ES-I3 (cell line): ENCODE data around the gene PEF1.

Experiments used
- H3K36me3 ChIP-seq: 2 replicates; pipeline ENCODE4 v1.6.1; 2013; ENCODE audit warnings: mild to moderate bottlenecking, low read length, control low read depth, moderate library complexity; ENCODE audit not compliant: insufficient read depth
- H3K4me1 ChIP-seq: 2 replicates; pipeline ENCODE4 v1.6.1; 2013; ENCODE audit warnings: mild to moderate bottlenecking, control low read depth, low read length; ENCODE audit not compliant: insufficient read depth
- H3K9ac ChIP-seq: 2 replicates; pipeline ENCODE4 v1.6.1; 2013; ENCODE audit warnings: low read depth, mild to moderate bottlenecking, low read length, moderate library complexity
- H3K9me3 ChIP-seq: 2 replicates; pipeline ENCODE4 v1.6.1; 2013; ENCODE audit warnings: mild to moderate bottlenecking, low read length, moderate library complexity; ENCODE audit not compliant: control insufficient read depth, insufficient read depth

Gene PEF1

GRCh38 chr1:31667065-31667785 is 22.5 kb upstream of the PEF1 start:
- Histone ChIP-seq H3K36me3 (no peaks in the 10 kb centered on the region), H3K4me1 (no peaks in the 10 kb centered on the region; the same call in 1 of the 2 replicates), H3K9me3 (no peaks in the 10 kb centered on the region), H3K9ac (no peak overlapping the region)

DNA sequence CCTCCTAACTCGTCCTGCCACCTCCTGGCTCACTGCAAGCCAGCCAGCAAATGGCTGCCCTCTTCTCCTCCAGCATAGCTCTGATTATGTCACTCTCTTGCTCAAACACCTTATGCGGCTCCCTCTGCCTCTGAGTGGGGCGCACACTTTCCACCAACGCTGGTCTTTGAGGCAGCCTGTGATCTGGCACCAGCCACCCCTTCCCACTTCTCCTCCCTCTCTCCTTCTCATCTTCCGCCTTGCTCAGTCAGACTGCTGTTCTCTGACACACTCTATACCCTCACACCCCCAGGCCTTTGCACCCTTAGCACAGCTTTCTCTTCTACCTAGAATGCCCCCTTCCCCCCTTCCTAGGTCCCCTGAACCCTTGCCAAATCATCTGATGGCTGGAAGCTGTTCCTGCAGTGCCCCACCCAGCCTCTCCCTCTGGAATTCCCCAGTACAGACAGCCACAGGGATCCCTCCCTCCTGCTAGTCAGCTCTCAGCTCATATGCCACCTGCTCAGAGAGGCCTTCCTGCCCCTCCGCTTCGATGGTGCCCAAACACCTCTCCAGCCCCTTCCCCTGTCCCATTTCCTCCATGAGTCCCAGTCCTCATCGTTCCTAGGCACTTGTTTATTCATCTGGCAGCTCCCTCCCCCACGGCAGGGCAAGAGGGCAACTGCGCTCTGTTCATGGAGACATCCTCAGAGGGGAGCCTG is 21.7 kb upstream of the PEF1 start:
- H3K9ac ChIP-seq = no peak overlapping the region
- H3K36me3 ChIP-seq = no peaks in the 10 kb centered on the region
- H3K4me1 ChIP-seq = no peaks in the 10 kb centered on the region; the same call in 1 of the 2 replicates
- no peaks in the 10 kb centered on the region for H3K9me3 ChIP-seq

DNA sequence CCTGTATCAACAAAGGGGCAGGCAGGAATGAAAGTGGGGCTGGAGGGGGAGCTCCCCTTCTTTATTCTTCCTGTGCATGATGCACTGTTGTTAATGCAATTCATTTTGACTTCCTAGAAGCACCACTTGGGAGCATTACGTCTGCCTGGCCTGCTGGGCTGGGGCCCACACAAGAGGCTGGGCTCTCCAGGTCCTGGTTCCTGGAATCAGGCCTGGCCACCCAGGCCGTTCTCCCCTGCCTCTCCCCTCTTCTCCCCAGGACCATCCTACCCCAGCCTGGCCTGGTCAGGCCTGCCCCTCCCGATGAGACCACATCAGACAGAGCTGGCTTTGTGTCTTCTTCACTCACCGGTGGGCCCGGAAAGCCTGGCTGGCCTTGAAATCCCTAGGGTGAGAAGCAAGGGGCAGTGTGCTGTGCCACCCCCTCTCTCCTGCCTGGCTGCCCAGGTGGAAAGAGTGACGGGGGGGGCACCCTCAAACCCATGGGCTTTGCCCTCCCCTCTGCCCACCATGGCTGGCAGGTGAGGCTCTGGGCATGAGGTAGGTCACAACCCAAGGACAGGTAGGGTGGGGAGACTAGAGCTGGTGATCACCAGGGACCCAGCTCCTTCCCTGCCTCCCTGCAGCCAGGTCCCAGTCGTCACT is 20.7 kb upstream of the PEF1 start:
- H3K9ac ChIP-seq = no peak overlapping the region
- H3K4me1 ChIP-seq = no peaks in the 10 kb centered on the region; the same call in 1 of the 2 replicates
- H3K9me3 ChIP-seq = no peaks in the 10 kb centered on the region
- no peaks in the 10 kb centered on the region for H3K36me3 ChIP-seq

- no peak overlapping the region for H3K9ac ChIP-seq
- H3K36me3 ChIP-seq = no peaks in the 10 kb centered on the region
- no peaks in the 10 kb centered on the region for H3K9me3 ChIP-seq
- no peaks in the 10 kb centered on the region; the same call in 1 of the 2 replicates for H3K4me1 ChIP-seq
These were observed 19.9 kb upstream of the PEF1 start for GRCh38 chr1:31664528-31664927.

GRCh38 chr1:31663622-31664452 is 19.2 kb upstream of the PEF1 start:
- no peaks in the 10 kb centered on the region for H3K9me3 ChIP-seq
- no peaks in the 10 kb centered on the region; the same call in 1 of the 2 replicates for H3K4me1 ChIP-seq
- H3K9ac ChIP-seq = no peak overlapping the region
- no peaks in the 10 kb centered on the region for H3K36me3 ChIP-seq

DNA sequence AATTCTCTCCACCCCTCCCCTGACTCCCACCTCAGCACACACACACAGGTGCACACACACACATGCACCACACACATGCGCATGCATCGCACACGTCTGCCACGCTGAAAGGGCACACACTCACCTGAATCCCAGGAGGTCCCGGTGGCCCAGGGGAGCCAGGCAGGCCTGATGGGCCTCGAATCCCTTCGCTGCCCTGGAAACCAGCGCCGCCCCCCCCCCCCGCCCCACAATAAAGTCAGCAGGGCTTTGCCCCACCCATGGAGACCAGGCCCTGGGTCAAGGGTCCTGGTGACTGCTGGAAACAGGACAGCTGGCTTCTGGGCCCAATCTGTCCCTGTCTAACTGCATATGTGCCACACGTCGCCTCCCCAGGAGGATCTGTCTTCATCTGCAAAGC is 17.8 kb upstream of the PEF1 start:
- no peaks in the 10 kb centered on the region for H3K9me3 ChIP-seq
- H3K36me3 ChIP-seq = no peaks in the 10 kb centered on the region
- no peaks in the 10 kb centered on the region; the same call in 1 of the 2 replicates for H3K4me1 ChIP-seq
- H3K9ac ChIP-seq = no peak overlapping the region

- H3K4me1 ChIP-seq = no peaks in the 10 kb centered on the region; the same call in 1 of the 2 replicates
- no peaks in the 10 kb centered on the region for H3K9me3 ChIP-seq
- no peaks in the 10 kb centered on the region for H3K36me3 ChIP-seq
- H3K9ac ChIP-seq = no peak overlapping the region
These were observed 17.2 kb upstream of the PEF1 start for GRCh38 chr1:31661856-31662255.

DNA sequence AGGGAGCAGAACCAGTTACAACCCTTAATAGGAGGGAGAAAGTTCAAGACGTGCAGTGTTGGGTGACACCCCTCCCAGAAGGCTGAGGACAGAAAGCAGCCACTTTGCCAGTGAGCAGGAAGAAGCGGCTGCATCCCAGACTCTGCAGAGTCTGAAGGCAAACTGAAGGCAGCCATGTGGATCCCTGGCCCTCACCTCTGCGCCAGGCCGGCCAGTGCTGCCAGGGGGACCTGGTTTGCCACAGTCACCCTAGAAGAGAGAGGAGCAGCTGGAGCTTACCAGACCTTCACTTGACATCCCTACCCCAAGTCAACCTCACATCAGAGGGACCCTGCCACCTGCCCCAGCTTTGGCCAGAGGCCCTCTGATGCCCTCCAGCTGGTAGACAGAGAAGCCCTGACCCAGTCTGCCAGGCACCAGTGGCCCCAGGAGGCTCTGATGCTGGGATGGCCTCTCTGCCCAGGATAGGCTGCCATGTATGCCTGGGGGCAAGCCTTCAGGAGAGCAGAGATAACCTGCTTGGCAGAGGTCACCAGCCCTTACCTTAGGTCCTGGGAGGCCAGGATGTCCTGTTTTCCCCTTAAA is 16.3 kb upstream of the PEF1 start:
- Histone ChIP-seq H3K36me3 (no peaks in the 10 kb centered on the region), H3K9me3 (no peaks in the 10 kb centered on the region), H3K9ac (no peak overlapping the region), H3K4me1 (no peaks in the 10 kb centered on the region)

DNA sequence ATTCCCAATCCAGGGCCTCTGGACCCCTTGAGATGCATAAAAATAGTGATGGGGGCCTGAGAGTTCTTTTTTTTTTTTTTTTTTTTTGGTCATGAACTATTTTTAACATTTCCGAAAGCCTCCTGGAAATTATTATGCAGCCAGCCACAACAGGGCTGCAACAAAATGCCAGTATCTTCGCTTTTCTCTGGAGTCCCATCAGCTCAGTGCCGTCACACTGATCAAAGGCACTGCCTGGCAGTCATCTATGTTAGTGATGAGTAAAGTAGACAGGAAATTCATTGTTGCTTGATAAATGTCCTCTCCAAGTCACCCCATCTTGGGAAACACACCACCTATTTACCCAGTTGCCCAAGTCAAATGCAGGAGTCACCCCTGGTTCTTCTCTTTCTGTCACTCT is 15.2 kb upstream of the PEF1 start:
- no peaks in the 10 kb centered on the region for H3K4me1 ChIP-seq

DNA sequence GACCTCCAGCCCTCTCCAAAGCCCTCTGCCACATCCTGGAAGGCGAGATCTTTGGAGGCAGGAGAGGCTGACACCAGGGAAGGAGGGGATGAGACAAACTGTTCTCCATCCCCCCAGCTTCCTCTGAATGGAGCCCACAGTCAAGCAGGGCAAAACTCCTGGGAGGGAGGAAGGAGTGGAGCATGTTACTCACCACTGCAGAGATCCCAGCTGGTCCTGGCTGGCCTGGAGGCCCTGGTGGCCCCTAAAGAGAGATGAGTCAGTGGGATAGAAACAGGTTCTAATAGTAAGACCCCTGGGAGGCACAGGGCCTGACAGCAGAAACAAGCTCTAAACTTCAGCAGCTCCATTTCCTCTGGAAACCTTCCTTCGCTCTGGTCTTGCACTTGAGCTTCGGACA is 14.0 kb upstream of the PEF1 start:
- no peak overlapping the region for H3K9ac ChIP-seq
- no peaks in the 10 kb centered on the region for H3K36me3 ChIP-seq
- no peaks in the 10 kb centered on the region for H3K9me3 ChIP-seq
- no peaks in the 10 kb centered on the region for H3K4me1 ChIP-seq

More for the DNA sequence above, 15.2 kb upstream of the PEF1 start:
- no peak overlapping the region for H3K9ac ChIP-seq
- H3K9me3 ChIP-seq = no peaks in the 10 kb centered on the region
- no peaks in the 10 kb centered on the region for H3K36me3 ChIP-seq

GRCh38 chr1:31657972-31658510 is 13.4 kb upstream of the PEF1 start:
- H3K4me1 ChIP-seq = no peaks in the 10 kb centered on the region
- H3K9ac ChIP-seq = no peak overlapping the region
- no peaks in the 10 kb centered on the region for H3K36me3 ChIP-seq

GRCh38 chr1:31657020-31657804 is 12.5 kb upstream of the PEF1 start:
- Histone ChIP-seq H3K36me3 (no peaks in the 10 kb centered on the region), H3K9me3 (no peaks in the 10 kb centered on the region), H3K9ac (no peak overlapping the region), H3K4me1 (no peaks in the 10 kb centered on the region)

More at GRCh38 chr1:31657972-31658510, 13.4 kb upstream of the PEF1 start:
- H3K9me3 ChIP-seq = no peaks in the 10 kb centered on the region

DNA sequence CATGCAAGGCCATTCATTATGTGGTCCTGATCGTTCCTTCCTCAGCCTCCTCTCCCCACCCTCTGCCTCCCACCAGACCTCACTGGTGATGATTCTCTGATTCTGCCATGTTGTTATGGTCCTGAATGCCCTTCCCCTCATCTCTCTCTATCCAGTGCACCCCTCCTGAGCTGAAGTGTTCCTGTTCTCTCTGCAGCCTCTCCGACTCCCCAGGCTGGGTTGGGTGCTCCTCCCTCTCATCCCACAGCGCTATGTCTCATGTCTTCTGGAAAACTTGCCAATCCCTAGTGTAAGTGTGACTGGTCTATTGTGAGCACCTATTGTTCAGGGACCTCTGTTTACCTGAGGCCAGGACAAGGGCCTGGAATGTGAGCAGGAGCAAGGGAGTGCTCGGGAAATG is 11.1 kb upstream of the PEF1 start:
- Histone ChIP-seq H3K9ac (no peak overlapping the region), H3K9me3 (no peaks in the 10 kb centered on the region), H3K4me1 (no peaks in the 10 kb centered on the region), H3K36me3 (no peaks in the 10 kb centered on the region)
